GM23248 (cell line): ENCODE measurements around the gene MAST1.

ENCODE experiments used
- EZH2 ChIP-seq: fragments of 200-600 bp; sonication (generic); IDR thresholded peaks from 2 replicates; pipeline ENCODE4 v1.6.1; 2018; ENCODE audit warnings: antibody characterized with exemption, mild to moderate bottlenecking; ENCODE audit not compliant: insufficient read depth, poor library complexity, severe bottlenecking
- EZH2phosphoT487 ChIP-seq: fragments of 200-600 bp; sonication (generic); IDR thresholded peaks from 2 replicates; pipeline ENCODE4 v1.6.1; 2018; ENCODE audit warnings: antibody characterized with exemption, moderate library complexity, mild to moderate bottlenecking, low read depth; ENCODE audit not compliant: insufficient read depth

DNA sequence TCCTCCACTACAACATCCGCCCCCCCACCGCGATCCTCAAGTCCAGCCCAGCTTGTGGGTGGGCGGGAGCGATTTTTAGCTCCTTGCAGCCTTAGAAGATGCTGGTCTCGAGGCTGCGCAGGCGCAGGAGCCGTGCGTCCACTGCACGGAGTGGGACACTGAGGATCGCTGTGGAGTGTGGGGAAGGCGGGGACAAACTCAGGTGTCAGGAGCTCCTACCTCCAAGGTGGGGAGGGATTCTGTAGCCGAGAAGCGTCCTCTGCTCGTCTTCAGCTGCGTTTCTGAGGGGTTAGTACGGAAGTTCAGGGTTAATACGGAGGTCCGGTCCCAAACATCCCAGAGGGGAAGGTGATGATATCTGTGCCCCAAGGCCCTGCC lies 3.8 kb upstream of the MAST1 start, which contains the start of gene RTBDN:
- no peak for TF ChIP-seq EZH2
- no peak for TF ChIP-seq EZH2phosphoT487
